ENCODE results near the gene FBXW8.
A peak's percentile ranks its signal among the peaks of the same experiment; 100 is the strongest.

Gene FBXW8

DNA sequence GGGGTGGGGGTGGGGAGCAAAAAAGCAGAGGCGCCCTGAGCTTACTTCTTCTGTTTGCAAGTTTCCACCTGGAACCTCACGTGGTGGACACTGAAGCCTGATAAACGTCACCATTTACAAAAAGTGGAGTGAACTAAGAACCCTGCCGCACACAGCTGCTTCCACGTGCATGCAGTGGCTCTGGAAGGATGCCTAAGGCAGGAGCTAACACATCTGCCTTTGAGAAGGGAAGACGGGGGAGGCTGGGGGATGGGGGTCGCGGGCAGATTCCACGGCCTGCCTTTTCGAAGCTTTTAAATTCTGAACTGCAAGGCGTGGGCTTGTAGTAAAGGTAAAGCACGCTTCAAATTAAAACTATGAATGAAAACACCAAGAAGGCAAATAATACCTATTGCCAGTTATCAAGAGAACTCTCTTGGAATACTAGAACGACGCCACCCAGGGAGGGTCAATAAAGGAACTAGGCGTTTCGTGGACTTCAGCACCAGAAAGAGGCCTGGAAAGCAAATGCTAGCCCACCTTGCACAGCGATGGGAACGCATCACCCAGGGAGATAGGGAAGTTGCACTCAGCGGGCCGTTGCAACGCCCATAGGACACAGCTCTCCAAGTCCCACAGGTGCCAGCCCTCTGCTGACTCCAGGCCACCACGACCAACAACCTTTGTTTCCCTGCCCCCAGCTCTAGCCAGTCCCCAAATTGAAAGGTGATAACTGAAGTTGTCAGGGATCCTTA is 126.7 kb downstream of the FBXW8 start:
- DNase-seq (ENCODE audit: low spot score), result peak; percentile 17

DNA sequence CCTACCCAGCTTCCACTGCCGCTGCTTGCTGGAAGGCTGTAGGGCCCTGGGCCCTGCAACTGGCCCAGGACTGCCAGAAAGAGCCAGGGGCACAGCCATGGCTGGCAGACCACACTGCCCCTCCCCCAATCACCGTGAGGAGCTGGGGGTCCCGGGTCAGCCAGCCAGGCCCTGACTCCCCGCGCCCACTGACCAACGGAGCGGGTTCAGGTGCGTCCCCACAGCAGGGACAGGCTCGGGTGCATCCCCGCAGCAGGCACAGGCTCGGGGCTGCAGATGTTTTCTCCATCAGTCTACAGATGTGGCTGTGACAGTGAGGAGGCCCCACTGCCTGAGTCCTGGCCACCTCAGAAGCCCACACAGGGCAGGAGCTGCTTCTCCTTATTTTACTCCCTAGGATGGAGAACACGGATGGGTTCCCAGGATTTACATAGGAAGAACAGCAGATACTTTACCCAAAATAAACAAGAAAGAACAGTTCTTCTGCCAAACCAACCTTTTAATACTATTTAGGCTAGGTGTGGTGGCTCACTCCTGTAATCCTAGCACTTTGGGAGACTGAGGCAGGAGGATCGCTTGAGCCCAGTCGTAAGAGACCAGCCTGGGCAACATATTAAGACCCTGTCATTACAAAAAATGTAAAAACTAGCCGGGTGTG is 127.4 kb downstream of the FBXW8 start:
- peak; percentile 8 for DNase-seq (ENCODE audit: low spot score)

DNA sequence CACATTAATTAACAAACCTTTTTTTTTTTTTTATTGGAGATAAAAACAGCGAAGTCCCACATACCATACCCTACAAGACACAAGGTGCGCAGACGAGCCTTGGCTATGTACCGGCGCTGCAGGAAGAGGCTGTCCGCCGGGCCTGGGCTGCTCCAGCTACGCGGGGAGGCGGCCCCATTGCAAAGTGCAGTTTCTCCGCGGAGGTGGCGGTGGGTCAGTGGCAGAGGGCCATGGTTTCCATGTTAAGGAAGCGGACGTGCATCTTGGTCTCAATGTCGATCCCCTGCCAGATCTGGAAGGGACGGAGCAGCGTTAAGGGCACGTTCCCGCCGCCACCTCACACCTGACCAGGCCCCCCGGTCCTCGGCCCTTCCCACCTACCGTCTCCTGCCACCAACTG is 128.2 kb downstream of the FBXW8 start:
- peak; percentile 18 for DNase-seq (ENCODE audit: low spot score)

- DNase-seq (ENCODE audit: low spot score), result no peak
Measured at GRCh38 chr12:117039891-117040309, 129.2 kb downstream of the FBXW8 start.

DNA sequence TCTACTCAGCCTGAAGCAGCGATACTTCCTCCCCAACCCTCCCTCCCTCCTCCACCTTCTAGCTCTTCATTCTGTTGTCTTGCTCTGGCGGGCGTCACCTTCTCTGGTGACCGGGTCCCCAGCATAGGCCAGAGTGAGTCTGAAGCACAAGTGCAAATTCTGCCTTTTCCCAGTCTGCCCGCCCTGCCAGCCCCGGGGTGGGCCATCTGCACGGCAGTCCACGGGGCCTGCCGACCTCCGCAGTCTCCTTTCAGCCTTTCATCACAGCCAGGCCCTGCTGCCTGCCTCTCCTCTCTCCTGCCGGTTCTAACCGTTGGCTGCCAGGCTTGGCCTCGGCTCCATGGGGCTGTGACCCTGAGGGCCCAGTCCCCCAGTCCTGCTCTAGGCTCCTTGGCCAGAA is 129.7 kb downstream of the FBXW8 start:
- DNase-seq (ENCODE audit: low spot score), result no peak

- no peak for DNase-seq (ENCODE audit: low spot score)
Measured at GRCh38 chr12:117041798-117042170, 131.0 kb downstream of the FBXW8 start.

DNA sequence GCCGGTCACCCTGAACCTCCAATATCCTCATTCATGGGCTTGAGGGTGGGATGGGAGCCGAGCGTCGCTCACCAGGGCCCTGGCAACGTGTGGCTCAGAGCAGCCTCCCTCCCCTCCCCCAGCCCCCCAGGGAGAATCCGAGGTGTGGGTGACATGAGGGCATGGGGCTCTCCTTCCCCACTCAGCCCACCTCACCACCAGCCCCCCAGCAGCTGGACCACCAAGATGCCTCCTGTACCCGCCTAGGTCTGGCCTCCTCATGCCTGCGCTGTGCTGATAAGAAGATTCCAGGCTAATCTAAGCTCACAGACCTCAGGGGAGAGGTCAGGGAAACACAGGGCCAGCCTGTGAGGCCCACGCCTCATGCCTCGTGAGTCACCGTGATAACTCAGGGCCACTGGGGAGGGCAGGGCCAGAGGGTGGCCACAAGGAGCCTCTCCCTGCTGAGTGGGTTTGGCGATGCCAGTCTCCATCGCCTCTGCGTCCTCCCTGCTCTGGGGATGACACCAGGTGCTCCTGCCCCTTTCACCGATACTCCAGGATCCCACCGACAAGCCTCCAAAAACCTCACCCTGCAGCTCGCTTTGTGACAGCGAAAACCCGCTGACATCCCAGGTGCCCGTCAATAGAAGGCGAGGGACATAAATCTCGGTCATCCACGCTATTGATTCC is 131.6 kb downstream of the FBXW8 start:
- no peak for DNase-seq (ENCODE audit: low spot score)

DNA sequence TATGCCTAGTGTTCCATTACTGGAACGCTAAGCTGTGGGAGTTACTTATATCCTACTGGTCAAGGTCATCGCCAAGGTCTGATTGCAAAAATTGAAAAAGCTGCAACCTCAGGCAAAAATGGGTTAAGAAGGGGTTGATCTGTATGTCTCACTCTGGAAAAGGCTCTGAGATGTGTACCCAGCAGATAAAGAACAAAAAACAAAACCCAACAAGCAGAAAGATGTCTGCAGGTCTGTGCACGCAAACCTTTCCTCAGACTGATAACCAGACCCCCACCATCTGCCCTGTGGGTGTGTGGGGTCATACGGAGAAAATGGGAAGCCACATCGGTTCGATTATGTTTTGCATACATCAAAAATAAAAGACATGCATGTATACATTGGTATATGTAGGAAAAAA is 132.1 kb downstream of the FBXW8 start:
- no peak for DNase-seq (ENCODE audit: low spot score)

DNA sequence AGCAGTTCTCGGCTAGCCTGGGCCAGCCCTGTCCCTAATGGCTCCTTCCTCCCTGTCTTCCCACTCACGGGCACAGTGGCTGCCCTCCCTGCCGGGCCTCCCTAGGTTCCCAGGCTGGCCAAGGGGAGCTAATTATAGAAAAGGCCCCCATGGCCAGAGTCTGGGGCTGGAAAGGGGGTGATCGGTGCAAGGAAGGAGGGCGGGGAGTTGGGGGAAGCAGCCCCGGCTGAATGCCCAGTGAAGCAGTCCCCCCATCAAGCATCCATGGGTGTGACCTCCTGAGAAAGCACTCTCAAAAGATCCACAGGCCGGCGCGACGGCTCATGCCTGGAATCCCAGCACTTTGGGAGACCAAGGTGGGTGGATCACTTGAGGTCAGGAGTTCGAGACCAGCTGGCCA is 133.6 kb downstream of the FBXW8 start:
- DNase-seq (ENCODE audit: low spot score), result no peak

- DNase-seq (ENCODE audit: low spot score), result no peak
Measured at GRCh38 chr12:117044790-117045159, 134.0 kb downstream of the FBXW8 start.

DNA sequence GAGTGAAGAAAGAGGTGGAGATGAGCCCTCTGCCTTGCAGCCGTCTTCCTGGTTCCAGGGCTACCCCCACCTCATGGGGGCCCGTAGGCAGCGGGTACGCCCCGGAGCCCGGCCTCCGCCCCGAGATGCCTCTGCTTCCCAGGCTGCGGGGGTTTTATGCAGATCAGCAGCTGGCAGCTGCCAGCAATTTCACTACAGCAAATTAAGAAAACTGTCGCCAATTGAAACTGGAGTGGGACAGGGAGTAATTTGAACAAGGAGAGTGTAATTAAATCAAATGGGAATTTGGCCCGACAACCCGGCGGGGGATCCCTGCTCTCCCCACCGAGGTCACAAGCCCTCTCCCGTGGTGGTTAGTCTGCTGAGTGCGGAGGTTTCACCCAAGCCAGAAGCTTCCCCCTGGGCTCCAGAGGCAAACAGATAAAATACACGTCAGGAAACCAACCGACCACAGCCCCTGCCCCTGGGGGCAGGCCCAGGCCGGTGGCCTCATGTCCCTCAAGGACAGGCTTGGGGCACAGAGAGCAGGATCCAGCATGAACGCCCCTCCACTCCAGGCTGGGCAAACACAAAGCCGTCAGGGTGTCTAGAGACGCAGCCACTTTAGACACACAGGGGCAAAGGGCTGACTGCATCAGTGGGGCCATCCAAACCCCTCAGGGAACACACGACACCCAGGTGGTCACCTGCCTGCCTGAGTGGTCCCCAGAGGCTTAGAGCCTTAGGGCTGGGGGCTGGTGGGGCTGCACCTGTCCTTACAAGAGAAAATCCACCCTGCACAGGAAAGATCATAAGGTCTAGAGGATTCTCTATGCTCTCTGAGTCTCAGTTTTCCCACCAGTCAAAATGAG is 134.6 kb downstream of the FBXW8 start:
- DNase-seq (ENCODE audit: low spot score), result no peak

GRCh38 chr12:117046011-117046369 is 135.2 kb downstream of the FBXW8 start:
- no peak for DNase-seq (ENCODE audit: low spot score)

DNA sequence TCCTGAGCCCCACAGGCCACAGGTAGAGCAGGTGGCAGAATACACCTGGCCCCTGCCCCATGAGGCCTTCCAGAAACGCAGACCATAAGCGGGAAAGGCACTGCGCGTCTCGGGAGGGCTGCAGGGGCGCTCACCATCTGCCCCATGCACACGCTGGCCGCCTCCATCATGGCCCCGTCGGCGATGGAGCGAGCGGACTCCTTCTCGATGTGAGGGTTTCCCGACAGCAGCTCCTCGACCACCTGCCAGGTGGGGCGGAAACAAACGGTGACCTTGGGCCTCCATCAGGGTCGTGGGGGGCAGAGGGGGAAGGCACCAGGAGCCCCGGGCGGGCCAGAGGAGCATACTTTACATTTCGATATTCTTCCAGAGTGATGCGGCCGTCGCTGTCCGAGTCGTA is 135.7 kb downstream of the FBXW8 start:
- no peak for DNase-seq (ENCODE audit: low spot score)

DNA sequence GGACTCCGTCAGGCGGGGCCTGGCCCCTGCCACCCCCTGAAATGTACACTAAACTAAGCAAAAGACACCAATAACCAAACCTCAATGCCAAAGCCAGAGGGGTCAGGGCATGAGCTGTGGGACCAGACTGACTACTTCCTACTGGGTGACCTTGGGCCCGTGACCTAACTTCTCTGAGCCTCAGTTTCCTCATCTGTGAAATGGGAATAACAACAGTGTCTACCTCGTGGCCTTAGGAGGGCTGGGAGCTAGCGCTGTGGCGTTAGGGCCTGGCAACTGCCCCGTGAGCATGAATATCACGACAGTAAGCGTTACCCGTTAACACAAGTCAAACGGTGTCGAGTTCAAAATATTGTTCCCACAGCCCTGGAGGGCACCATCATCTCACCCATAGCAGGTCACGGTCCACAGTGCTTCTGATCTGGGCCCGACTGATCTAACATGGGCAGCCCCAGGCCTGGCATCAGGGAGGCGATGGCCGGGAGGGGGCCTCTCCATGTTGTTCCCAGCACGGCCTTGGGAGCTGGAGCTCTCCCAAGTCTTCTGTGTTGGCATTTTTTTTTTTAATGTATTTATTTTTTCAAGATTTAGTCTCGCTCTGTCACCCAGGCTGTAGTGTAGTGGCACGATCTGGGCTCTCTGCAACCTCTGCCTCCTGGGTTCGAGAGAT is 136.2 kb downstream of the FBXW8 start:
- DNase-seq (ENCODE audit: low spot score), result no peak

DNA sequence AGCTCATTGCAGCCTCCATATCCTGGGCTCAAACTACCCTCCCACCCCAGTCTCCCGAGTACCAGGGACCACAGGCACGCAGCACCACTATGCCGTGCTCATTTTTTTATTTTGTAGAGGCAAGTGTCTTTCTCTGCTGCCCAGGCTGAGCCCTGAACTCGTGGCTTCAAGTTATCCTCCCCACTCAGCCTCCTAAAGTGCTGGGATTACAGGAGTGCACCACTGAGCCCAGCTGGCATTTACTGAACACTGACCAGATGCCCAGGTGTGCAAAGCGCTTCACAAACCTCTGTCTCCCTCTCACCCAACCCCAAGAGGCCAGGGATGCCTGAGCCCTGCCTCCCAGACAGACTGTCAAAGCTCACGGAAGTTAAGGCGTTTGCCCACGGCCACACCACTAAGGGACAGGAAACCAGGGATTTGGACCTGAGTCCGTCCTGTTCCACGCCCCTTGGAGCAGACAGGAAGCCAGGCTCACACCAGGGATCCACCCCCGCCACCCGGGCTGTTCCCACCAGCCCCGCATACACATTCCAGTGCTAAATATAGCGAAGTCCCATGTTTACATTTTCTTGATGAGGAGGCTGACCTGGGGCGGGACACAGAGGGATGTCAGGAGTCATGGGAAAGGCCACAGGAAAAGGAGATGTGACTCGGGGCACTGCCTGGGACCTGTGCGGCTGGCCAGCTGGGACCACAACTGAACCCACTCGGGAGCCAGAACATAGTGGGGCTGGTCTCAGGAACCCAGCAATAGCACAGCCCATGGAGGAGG is 137.2 kb downstream of the FBXW8 start:
- no peak for DNase-seq (ENCODE audit: low spot score)

GRCh38 chr12:117048585-117048904 is 137.8 kb downstream of the FBXW8 start:
- DNase-seq (ENCODE audit: low spot score), result no peak

DNA sequence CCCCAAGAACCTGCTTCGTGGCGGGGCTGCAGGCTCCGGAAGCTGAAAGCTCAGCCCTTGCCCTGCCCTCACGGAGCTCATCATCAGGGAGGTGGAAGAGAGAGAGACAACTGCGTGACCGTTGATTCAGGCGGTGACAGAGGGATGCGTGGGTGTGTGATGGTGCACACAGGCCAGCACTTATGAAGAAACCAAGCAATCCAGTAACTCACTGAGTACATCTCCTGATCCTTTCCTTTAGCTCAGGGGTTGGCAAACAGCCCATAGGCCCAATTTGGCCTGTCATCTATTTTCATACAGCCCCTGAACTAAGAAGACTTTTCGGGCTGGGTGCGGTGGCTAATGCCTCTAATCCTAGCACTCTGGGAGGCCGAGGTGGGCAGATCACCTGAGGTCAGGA is 138.5 kb downstream of the FBXW8 start:
- no peak for DNase-seq (ENCODE audit: low spot score)

GRCh38 chr12:117050060-117050459 is 139.3 kb downstream of the FBXW8 start:
- no peak for DNase-seq (ENCODE audit: low spot score)

DNA sequence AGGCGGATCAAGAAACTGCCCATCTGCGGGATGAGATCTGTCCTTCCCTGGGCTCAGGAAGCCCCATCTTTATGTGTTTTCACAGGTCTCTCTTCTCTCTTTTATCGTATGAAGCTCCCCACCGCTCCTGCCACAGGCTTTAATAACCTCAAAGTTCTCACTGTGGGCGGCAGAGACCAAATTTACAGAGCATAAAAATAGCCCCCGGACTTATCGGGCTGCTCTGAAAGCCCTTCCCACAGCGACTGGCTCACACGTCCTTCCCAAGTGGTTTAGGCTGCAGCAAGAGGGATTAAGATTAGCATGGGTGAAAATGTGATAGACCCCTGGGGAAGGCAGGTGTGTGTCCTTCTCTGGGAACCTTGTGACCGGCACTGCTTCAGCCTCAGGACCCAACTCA is 140.6 kb downstream of the FBXW8 start:
- DNase-seq (ENCODE audit: low spot score), result no peak

DNA sequence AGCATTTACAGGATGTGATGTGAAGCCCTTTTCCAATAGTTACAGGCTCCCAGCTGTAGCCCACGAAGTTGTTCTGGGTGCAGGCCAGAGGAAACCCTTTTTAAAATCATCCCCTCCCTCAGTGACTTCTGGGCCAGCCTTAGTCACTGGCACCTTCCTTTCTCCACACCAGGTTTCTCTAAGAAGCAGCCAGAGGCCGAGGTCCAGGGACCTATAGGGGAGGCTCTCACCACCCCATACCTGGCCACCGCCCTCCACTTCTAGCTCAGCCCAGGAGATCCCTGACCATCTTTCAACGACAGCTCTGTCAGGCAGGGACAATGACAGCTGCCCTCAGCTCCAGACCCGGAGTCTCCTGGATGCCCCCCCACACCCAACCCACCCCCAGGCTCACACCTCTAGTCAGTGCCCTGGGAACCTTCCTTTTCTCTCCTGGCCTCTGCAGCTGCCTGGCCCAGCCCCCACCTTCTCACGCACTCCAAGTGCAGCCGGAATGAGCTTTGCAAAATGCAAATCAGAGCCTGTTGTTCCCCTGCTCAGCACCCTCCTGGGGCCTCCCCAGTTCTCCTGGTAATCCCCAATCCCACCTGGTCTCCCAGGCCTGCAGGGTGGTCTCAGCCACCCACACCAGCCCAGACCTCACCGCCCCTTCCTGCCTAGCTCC is 141.8 kb downstream of the FBXW8 start:
- DNase-seq (ENCODE audit: low spot score), result peak; percentile 30

DNA sequence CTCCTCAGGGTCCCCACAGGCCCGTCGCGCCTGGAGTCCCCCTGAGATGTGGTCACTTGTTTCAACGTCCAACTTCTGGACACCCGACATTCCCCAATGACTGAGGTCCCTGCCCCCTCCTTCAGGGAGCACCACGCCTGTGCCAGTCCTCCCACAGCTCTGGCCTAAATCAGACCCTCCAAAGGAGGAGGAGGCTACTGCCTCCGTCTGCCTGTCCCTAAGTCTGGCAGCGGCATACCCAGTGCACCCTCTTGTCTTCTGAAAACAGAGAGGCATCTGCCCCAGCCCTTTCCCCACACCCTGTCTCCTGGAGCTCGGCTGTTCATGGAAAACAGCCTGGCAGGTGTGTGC is 142.3 kb downstream of the FBXW8 start:
- peak; percentile 22 for DNase-seq (ENCODE audit: low spot score)
